Skeletal muscle cell (primary cell): ENCODE results near the gene NLRP4.
"Not testable (repeated sequence)": the region's sequence is repeated elsewhere in the genome, so short reads cannot be mapped to it uniquely, and the experiment has no call there.

Experiments used
- DNase-seq: peaks from one replicate; pipeline ENCODE4 v3.0.0-alpha.2; 2010; ENCODE audit warnings: low read depth
- H3K4me3 ChIP-seq: 2 replicates; pipeline ENCODE4 v1.5.1; 2011; ENCODE audit warnings: low read depth, mild to moderate bottlenecking, control low read depth, low read length, moderate library complexity

Gene NLRP4

DNA sequence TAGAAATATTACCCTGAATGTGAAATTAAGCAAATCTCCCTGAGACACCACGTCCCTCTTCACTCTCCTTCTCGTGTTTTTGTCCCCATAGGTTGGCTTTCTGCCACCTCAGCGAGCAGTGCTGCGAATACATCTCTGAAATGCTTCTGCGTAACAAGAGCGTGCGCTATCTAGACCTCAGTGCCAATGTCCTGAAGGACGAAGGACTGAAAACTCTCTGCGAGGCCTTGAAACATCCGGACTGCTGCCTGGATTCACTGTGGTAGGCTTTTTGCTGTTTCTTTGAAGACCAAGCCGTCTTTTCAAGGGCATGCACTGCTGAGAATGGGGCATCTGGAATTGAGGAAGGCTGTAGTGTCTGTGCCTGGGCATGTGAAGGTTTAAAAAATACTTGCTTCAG is 34.4 kb downstream of the NLRP4 start:
- no peak for DNase-seq
- no peak overlapping the region for H3K4me3 ChIP-seq

DNA sequence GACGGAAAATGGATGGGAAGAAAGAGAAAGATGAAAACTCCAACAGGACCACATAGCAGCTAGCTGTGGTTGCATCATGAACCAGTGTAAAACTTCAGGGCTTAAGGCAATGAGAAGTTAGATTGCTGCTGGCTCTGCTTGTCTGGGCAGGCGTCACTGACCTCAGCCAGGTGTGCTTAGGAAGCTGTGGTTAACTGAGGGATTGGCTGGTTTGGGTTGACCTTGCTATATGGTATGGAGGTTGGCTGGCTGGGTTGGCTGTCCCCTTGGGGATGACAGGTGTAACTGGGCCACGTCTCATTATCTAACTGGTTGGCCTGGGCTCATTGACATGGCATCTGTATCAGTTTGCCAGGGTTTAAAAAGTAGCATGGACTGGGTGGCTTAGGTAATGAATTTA is 40.9 kb downstream of the NLRP4 start:
- DNase-seq = no peak
- H3K4me3 ChIP-seq = no peak overlapping the region

DNA sequence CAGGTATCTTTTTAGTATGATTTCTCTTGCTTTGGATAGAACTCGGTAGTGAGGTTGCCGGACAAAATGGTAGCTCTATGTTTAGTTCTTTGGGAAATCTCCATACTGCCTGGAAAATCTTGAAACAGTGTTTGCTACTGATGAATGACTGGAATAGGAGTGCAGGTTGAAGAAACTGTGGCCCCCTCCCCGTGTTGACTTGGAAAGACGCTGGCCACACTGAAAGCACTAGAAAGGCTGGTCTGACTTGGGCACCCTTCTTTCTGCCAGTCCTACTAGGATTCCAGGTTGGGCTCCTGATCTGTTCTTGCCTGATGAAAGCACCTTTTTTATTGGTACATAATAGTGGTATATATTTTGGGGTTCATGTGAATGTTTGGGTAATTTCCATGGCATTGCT is 46.3 kb downstream of the NLRP4 start:
- DNase-seq = no peak
- no peak overlapping the region for H3K4me3 ChIP-seq

DNA sequence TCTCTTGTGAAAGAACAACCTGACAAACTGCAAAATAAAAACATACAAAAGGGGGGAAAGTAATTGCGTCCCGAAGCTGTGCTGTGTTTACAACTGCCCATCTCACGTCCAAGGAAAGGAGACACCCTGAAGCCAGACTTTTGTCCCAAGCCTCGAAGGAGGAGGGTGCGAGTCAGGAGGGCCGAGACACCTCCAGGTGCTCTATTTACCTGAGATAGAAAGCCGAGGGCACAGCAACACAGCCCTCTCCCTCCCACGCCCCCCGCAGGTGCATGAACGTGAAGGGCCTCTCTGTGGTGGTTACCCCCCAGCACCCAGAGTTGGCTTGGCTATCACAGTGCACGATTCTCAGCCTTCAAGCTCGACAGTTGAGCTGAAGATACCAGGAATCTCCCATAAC is 62.6 kb downstream of the NLRP4 start:
- H3K4me3 ChIP-seq = no peak overlapping the region
- DNase-seq = no peak

DNA sequence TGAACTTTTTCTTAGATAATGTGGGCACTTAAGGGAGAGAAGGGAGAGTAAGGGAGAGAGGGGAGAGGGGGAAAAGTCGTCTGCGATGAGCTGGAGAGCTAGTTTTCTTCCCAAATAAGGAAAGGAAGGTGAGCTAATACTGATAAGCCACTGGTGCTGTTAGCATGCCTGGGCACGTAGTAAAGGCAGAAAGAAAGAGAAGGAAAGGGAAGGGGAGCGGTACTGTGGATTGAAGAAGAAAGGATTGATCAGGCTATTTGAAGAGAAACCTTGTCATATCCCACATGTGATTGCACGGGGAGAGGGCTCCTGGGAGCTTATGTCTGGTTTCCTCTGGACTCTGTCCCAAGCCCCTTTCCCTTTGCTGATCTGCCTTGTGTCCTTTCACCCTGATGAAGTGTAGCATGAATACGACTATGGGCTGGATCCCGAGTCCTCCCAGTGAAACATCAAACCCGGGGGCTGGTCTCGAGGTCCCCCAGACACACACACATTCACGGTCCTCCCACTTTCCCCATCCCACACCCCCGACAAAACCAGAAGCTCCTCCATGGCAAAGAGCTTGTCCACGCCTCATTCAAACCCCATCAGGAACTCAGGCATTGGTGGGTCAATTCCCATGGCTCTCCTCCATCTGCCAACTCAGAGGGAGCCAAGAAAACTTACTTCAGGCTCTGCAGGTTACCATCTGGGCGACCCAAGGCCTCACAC is 65.2 kb downstream of the NLRP4 start:
- DNase-seq = no peak
- H3K4me3 ChIP-seq = no peak overlapping the region

DNA sequence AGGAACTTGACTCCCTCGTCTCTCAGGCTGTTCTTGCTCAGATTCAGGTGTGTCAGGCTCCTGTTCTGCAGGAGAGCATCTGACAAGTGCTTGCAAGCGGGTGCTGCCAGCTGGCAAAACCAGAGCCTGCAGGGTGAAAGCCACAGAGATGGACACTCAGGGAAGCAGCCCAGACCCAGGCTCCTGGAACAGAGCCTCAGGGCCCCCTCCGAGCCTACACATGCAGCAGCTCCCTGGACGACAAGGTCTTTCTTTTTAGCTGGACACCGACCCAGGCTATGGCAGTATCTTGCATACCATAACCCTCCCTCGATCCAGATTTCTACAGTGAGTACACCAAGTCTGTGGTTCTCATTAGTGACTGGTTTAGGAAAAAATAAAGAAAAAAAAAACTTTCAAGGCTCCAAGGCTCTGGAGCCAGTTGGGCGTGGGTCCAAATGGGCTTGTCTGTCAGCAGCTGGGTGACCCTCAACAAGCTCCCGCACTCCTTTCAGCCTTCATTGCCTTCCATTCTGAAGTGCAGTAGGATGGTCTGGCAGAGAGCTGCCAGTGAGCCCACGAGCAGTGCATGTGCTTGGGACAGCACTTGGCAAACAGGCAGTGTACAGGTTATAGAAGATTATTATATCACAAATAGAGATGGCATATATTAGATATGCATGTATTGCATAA is 65.9 kb downstream of the NLRP4 start:
- no peak overlapping the region for H3K4me3 ChIP-seq
- DNase-seq = no peak

GRCh38 chr19:55907286-55907685 is 70.9 kb downstream of the NLRP4 start:
- DNase-seq = no peak

DNA sequence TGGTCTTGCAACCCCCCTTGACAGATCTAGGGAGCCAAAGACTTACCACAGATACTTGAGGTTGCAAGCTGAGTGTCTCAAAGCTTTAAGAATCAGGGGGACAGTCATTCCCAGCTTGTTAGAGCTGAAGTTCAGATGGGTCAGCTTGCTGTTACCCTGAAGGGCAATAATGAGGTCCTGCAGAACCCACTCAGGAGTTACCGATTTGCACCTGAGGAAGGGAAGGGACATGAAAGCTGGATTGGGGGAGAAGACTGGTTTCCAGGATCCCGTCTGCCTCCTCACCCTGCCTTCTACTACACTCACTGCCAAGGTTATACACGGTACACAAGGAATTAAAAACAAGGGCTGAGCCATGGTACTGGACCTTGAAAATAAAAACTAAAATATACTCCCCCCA is 71.4 kb downstream of the NLRP4 start:
- H3K4me3 ChIP-seq = no peak overlapping the region
- DNase-seq = no peak

More at GRCh38 chr19:55907286-55907685, 70.9 kb downstream of the NLRP4 start:
- H3K4me3 ChIP-seq = no peak overlapping the region

DNA sequence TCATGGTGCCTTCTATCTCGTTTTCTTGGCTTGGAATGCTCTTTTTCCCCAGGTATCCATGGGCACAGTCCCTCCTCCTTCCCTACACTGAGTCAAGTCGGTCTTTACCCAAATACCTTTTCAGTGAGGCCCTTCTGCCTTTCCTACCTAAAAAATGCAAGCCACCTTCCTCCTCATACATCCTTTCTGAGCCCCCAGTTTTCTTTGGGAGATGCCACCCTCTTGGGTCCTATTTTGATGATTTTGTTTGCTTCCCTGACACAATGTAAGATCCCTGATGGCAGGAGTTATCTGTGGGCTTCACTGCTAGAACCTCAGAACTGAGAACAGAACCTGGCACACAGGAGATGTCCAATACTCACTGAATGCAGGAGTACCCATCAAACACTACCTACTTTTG is 73.5 kb downstream of the NLRP4 start:
- DNase-seq = no peak
- no peak overlapping the region for H3K4me3 ChIP-seq

DNA sequence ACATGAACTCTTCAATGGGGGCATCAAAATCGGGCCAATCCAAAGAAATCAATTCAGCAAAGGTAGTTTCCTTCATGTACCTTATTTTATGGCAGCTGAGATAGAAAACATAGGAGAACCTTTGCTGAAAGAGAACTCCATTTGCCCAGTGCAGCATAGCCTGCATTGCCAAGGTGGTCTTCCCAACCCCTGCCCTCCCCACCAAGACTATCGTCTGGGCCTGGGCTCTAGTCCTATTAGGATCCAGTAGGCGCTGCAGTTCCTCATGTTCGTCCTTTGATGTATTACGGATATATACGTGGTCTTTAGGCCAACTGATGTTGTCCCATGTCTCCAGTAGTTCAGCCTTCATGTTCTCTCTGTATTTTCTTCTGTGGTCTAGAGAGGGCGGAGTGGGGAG is 76.6 kb downstream of the NLRP4 start:
- no peak overlapping the region for H3K4me3 ChIP-seq
- DNase-seq = no peak

DNA sequence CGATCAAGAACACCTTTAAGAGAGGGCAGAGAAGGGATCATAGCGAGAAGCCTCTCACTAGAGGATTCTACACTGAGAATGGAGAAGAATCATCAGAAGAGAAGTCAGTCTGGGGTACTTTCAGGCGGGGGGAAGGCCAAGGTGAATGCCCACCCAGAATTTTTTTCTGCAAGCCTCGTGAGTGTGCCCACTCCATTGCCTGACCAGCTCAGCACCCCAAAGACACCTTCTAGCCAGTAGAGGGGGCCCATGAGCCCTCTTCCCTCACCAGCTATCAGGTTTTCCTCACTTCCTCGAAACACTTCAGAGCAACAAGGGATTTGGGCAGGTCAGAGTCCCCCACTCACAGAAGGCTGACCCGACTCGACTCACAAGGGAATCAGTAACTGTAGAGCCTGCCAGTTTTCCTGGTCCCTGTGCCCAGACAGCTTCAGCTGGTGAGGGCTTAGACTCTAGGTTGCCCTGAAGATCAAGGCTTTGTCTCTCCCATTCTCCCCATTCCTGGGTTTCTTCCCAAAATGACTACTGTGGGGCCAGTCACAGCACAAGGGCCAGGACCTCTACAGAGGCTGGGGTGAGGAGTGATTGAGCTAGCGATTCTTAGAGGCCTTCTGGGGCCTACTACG is 77.4 kb downstream of the NLRP4 start:
- no peak overlapping the region for H3K4me3 ChIP-seq
- no peak for DNase-seq

DNA sequence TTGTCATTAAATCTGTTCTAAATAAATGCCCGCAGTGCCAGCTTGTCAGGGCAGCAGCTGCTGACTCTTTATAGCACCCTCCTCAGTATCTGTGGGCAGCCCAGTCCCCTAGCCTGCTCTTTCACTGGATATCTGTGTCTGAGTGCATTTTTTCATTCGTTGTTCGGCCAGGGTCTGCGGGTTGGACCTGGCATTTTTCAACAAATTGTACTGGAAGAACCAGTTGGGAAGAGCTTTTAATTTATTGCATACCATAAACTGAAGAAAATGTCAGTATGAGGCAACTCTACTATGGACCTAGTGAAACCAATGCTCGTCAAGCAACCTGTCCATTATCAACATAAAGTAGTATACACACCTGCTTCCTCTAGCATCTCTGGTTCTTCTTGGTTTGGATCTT is 87.2 kb downstream of the NLRP4 start:
- no peak for DNase-seq
- H3K4me3 ChIP-seq = no peak overlapping the region

DNA sequence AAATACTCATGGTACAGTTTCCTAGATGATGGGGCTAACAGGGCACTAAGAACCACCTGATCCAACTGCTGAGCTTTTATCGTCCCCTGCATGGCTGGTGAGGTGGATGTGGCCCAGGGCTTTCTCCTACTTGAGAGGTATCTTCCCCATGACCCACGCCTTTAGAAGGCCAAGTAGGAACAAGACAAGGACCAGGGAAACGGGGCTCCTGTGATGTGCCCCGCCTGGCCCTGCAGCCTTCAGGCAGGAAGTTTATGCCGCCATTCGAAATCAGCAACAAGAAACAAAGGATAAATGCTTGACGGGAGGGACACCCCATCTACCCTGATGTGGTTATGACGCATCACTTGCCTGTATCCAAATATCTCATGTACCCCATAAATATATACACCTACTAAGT is 91.7 kb downstream of the NLRP4 start:
- DNase-seq = no peak
- no peak overlapping the region for H3K4me3 ChIP-seq

GRCh38 chr19:55929258-55929657 is 92.9 kb downstream of the NLRP4 start:
- not testable (repeated sequence) for DNase-seq, H3K4me3 ChIP-seq

GRCh38 chr19:55930996-55931515 is 94.7 kb downstream of the NLRP4 start:
- no peak for DNase-seq
- H3K4me3 ChIP-seq = no peak overlapping the region
